Nephron progenitor cell (in vitro differentiated cells): ENCODE results near the gene OR8D1.

Experiments
- DNase-seq: peaks from one replicate; pipeline ENCODE4 v3.0.0; 2021
- H3K27ac Mint-ChIP-seq: 2 replicates; pipeline ENCODE4 v1.8.0; 2021; ENCODE audit warnings: mild to moderate bottlenecking, moderate library complexity, mixed read lengths
- H3K27me3 Mint-ChIP-seq: 2 replicates; pipeline ENCODE4 v1.8.0; 2021; ENCODE audit warnings: mild to moderate bottlenecking, low read depth, mixed read lengths; ENCODE audit not compliant: poor library complexity
- H3K36me3 Mint-ChIP-seq: 2 replicates; pipeline ENCODE4 v1.8.0; 2021; ENCODE audit warnings: low read depth, mixed read lengths
- H3K4me1 Mint-ChIP-seq: 2 replicates; pipeline ENCODE4 v1.8.0; 2021; ENCODE audit warnings: mixed read lengths
- H3K4me3 Mint-ChIP-seq: 2 replicates; pipeline ENCODE4 v1.8.0; 2021; ENCODE audit warnings: mild to moderate bottlenecking, moderate library complexity, mixed read lengths
- H3K9me3 Mint-ChIP-seq: 2 replicates; pipeline ENCODE4 v1.8.0; 2021; ENCODE audit warnings: mild to moderate bottlenecking, moderate library complexity, mixed read lengths
- CTCF ChIP-seq: fragments of 200-600 bp; sonication (generic); IDR thresholded peaks from 2 replicates; pipeline ENCODE4 v1.5.0; 2021; ENCODE audit warnings: antibody characterized with exemption

OR8D1 gene

DNA sequence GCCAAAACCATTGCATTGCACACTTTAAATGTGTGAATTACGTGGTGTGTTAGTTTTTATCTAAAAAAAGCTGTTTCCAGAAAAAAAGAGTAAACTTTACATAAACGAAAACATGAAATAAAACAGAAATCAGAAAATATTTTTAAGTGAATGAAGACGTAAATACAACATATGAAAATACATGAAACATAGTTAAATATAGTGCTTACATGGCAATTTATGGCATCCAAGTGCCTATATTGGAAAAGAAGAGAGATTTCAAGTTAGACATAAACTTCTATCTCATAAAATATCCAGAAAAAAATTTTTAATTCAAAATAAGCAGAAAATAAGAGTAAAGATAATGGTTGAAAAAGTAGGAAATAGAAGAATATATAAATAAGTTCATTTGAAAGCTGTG, 18.1 kb upstream of the OR8D1 start:
- Mint-ChIP-seq H3K27me3 (peaks cover 7% of the 10 kb centered on the region), H3K4me1 (no peaks in the 10 kb centered on the region), H3K27ac (no peak overlapping the region), H3K9me3 (peaks cover 14% of the 10 kb centered on the region), H3K4me3 (no peak overlapping the region), H3K36me3 (no peaks in the 10 kb centered on the region)
- no peak for TF ChIP-seq CTCF
- DNase-seq, result no peak

DNA sequence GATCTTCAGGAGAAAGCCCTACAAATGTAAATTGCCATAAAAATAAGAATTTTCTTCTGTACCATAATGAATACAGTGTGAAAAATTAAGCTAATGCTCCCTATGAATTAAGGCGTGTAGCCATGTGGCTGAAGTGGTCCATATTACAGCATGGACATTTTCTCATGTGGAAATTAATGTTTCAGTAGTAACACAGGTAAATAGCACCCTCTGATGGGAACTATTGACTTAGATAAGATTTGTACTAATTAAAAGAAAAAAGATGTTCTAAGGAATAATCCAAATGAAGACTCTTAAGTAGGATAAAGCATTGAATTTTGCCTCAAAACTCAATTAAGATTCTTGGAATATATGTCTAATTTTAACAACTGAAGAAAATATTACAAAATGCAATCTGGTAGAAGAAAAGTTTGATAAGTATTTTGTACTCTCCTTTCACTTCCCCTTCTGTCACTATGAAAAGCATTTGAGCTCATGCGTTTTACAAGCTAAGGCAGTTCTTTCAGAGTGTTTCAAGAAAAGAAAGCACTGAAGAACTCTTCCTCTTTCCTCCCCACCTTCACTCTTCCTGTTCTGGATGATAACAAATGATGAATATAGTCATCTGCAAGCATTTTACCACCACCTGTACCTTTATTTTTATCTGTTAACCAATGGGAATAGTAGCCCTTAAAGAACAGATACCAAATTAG, 16.2 kb upstream of the OR8D1 start:
- no peak for TF ChIP-seq CTCF
- no peak overlapping the region for H3K4me3 Mint-ChIP-seq
- H3K27me3 Mint-ChIP-seq, result peaks cover 7% of the 10 kb centered on the region
- no peaks in the 10 kb centered on the region for H3K4me1 Mint-ChIP-seq
- H3K36me3 Mint-ChIP-seq, result no peaks in the 10 kb centered on the region
- peaks cover 14% of the 10 kb centered on the region for H3K9me3 Mint-ChIP-seq
- H3K27ac Mint-ChIP-seq, result no peak overlapping the region
- no peak for DNase-seq

DNA sequence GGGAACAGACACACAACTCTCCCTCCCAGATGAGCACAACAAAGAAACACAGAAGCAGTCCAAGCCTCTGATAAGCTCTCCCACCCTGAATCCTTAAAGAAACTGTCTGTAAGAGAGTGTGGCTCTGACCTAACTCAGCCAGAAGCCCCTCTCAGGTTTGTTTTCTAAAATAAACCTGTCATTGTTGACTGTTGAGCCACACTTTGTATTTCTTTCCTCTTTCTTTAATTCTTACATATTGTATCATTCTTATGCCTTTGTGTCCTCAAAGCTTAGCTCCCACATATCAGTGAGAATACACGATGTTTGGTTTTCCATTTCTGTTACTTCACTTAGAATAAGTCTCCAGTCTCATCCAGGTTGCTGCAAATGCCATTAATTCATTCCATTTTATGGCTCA, 14.0 kb upstream of the OR8D1 start:
- Mint-ChIP-seq H3K4me1 (no peaks in the 10 kb centered on the region), H3K27ac (no peak overlapping the region), H3K36me3 (no peaks in the 10 kb centered on the region), H3K4me3 (no peak overlapping the region), H3K27me3 (peaks cover under 1% of the 10 kb centered on the region), H3K9me3 (peaks cover 14% of the 10 kb centered on the region)
- DNase-seq, result no peak
- TF ChIP-seq CTCF, result no peak

DNA sequence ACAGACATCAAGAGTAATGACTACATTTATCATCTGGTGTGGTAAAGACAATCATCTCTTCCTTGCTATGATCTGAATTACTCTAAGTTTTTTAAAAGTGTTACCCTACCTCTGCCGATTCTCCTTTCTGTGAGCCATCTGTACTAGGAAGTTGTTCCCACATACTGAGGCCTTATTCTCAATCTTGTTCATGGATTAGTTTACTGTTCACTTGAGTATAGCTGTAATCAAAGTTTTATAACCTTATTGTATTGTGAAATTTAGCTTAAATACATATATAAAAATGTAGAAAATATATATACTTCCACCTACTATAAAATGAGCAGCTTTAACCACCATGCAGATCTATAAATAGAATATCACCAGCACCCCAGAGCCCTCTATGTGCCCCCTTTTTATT, 8.6 kb upstream of the OR8D1 start:
- DNase-seq, result no peak
- H3K9me3 Mint-ChIP-seq, result peaks cover under 1% of the 10 kb centered on the region
- no peaks in the 10 kb centered on the region for H3K4me1 Mint-ChIP-seq
- TF ChIP-seq CTCF, result no peak
- no peaks in the 10 kb centered on the region for H3K36me3 Mint-ChIP-seq
- no peak overlapping the region for H3K27ac Mint-ChIP-seq
- H3K4me3 Mint-ChIP-seq, result no peak overlapping the region
- H3K27me3 Mint-ChIP-seq, result peaks cover 26% of the 10 kb centered on the region

DNA sequence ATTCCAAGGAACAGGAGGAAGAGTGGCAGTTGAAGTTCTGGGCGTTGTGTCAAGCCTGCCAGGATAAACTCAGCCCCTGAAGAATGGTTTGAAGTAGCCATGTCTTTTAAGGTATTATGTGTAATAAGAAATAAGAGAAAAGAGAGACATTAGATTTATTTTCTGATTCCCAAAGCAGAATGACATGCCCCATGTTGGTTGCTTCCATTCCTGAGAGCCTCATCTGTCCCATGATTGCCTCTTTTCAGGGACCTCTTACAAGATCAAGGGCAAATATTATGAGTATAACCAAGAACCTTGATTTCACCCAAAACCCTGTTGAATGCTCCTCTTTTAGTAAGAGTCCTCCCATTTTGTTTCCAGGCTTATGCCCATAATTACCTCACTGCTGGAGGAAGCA, 6.3 kb upstream of the OR8D1 start, which contains the start of gene OR8D2:
OR8D2 (minus strand) TSS at position 101 of the 400 bp plus-strand sequence; CDS start at position 101, 0 bp downstream.
- Mint-ChIP-seq H3K27ac (no peak within 1 kb of the TSS), H3K4me3 (no peak within 1 kb of the TSS), H3K4me1 (no peaks in the 10 kb centered on the region), H3K27me3 (peaks cover 32% of the 10 kb centered on the region), H3K9me3 (no peaks in the 10 kb centered on the region), H3K36me3 (no peaks in the 10 kb centered on the region)
- no peak for TF ChIP-seq CTCF
- no peak for DNase-seq

- Mint-ChIP-seq H3K27ac (no peak overlapping the region), H3K4me3 (no peak overlapping the region), H3K27me3 (peaks cover 30% of the 10 kb centered on the region), H3K4me1 (no peaks in the 10 kb centered on the region), H3K36me3 (no peaks in the 10 kb centered on the region), H3K9me3 (no peaks in the 10 kb centered on the region)
- DNase-seq, result no peak
- TF ChIP-seq CTCF, result no peak
These were observed 1.3 kb upstream of the OR8D1 start for GRCh38 chr11:124315052-124315451.
